PC-3 (cell line): ENCODE data around the gene THNSL1. TPM values are rescaled to one million over a fixed set of nuclear protein-coding genes. Genes with fewer than 3 reads are reported as not detected.

Experiments used
- ATAC-seq: fragments of 200-7000 bp; cut with Tn5 transposase; 2 replicates; pipeline ENCODE4 v1.9.1; 2020; ENCODE audit warnings: mild to moderate bottlenecking, moderate library complexity
- BruUV-seq: library from RNA; stranded (reverse); fragments of 400-500 nt; replicated peaks from 2 replicates; lab custom pipeline; 2021; lab: Mats Ljungman, UMichigan
- CTCF ChIA-PET: fragments of 300-600 bp; sonication (Branson Sonifier 250); formaldehyde crosslinking; loops from one replicate; lab custom pipeline; 2022; ENCODE audit warnings: antibody characterized with exemption; lab: Charles Lee
- POLR2A ChIA-PET: fragments of 300-600 bp; sonication (Branson Sonifier 250); formaldehyde crosslinking; loops from one replicate; lab custom pipeline; 2022; ENCODE audit warnings: antibody characterized with exemption; ENCODE audit not compliant: unreplicated experiment; lab: Charles Lee
- DNase-seq: peaks from one replicate; pipeline ENCODE4 v3.0.0-alpha.2; 2015
- H2AFZ ChIP-seq: fragments of 300-600 bp; sonication (generic); 2 replicates; pipeline ENCODE4 v1.6.0; 2016; ENCODE audit warnings: antibody characterized with exemption, low read length
- H3F3A ChIP-seq: fragments of 300-600 bp; sonication (generic); one replicate; pipeline ENCODE4 v1.6.0; 2017; ENCODE audit warnings: antibody characterized with exemption, low read length, control low read depth, mild to moderate bottlenecking; ENCODE audit not compliant: unreplicated experiment
- H3K27ac ChIP-seq: fragments of 300-600 bp; sonication (generic); 2 replicates; pipeline ENCODE4 v1.5.1; 2016; ENCODE audit warnings: mild to moderate bottlenecking, low read length
- H3K27me3 ChIP-seq: fragments of 300-600 bp; sonication (generic); 2 replicates; pipeline ENCODE4 v1.6.1; 2016; ENCODE audit warnings: low read length, mixed read lengths
- H3K36me3 ChIP-seq: fragments of 300-600 bp; sonication (generic); 2 replicates; pipeline ENCODE4 v1.6.1; 2016; ENCODE audit warnings: low read depth, mixed run types, low read length, mixed read lengths
- H3K4me1 ChIP-seq: fragments of 300-600 bp; sonication (generic); 2 replicates; pipeline ENCODE4 v1.5.1; 2016; ENCODE audit warnings: low read length; ENCODE audit not compliant: insufficient read depth
- H3K4me2 ChIP-seq: fragments of 300-600 bp; sonication (generic); 2 replicates; pipeline ENCODE4 v1.6.0; 2016; ENCODE audit warnings: low read length
- H3K4me3 ChIP-seq: fragments of 300-600 bp; sonication (generic); 2 replicates; pipeline ENCODE4 v1.5.1; 2016; ENCODE audit warnings: mild to moderate bottlenecking, low read length, mixed read lengths
- H3K79me2 ChIP-seq: fragments of 300-600 bp; sonication (generic); 2 replicates; pipeline ENCODE4 v1.6.1; 2017; ENCODE audit warnings: low read length, mixed read lengths
- H3K9ac ChIP-seq: fragments of 300-600 bp; sonication (generic); 2 replicates; pipeline ENCODE4 v1.6.0; 2016; ENCODE audit warnings: mild to moderate bottlenecking, low read length
- H3K9me2 ChIP-seq: fragments of 300-600 bp; sonication (generic); replicated peaks from 2 replicates; pipeline ENCODE4 v1.6.1; 2016; ENCODE audit warnings: mixed run types, low read length, mixed read lengths
- H3K9me3 ChIP-seq: fragments of 300-600 bp; sonication (generic); 2 replicates; pipeline ENCODE4 v1.6.1; 2016; ENCODE audit warnings: low read length, mixed read lengths
- H4K20me1 ChIP-seq: fragments of 300-600 bp; sonication (generic); 2 replicates; pipeline ENCODE4 v1.6.1; 2016; ENCODE audit warnings: low read length, mixed read lengths
- CTCF ChIP-seq: fragments of 300-600 bp; sonication (generic); conservative IDR thresholded peaks from 2 replicates; pipeline ENCODE4 v1.5.1; 2017; ENCODE audit warnings: antibody characterized with exemption, low read depth, mild to moderate bottlenecking, low read length
- EZH2 ChIP-seq: fragments of 300-600 bp; sonication (generic); IDR thresholded peaks from one replicate; pipeline ENCODE4 v1.6.1; 2017; ENCODE audit warnings: antibody characterized with exemption, mild to moderate bottlenecking, low read length; ENCODE audit not compliant: unreplicated experiment
- EZH2phosphoT487 ChIP-seq: fragments of 300-600 bp; sonication (generic); IDR thresholded peaks from 2 replicates; pipeline ENCODE4 v1.6.1; 2018; ENCODE audit warnings: mild to moderate bottlenecking, antibody characterized with exemption, low read length, borderline replicate concordance
- intact Hi-C: fragments of 100-400 bp; cut with micrococcal nuclease; formaldehyde crosslinking; loops from 2 replicates; pipeline ENCODE4 v1.9.0; 2023
- total RNA-seq: library from RNA; depleted of rRNA; stranded (reverse); fragments of >200 nt; gene quantifications from 2 replicates; pipeline ENCODE4 v1.2.3, GENCODE V29; 2014

THNSL1 gene
- total RNA-seq, 1 experiment from 2014 or later, result 2.7 TPM

DNA sequence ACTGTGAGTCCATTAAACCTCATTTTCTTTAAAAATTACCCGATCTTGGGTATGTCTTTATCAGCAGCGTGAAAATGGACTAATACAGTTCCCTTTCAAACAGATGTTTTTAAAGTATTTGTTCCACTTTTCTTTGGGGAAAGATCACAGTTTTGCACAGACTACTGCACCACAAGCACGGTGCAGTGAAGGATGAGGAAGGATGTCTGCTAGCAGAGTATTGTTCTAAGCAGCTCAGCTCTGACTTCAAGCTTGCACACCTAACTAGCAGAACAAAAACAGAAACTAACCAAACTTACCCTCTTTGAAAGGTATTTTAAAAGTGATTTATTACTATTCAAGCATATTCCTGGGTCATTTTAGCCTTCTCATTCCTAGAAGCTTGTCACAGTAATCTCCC lies 20.0 kb downstream of the THNSL1 start:
- ChIA-PET CTCF (no interaction called here), POLR2A (no interaction called here)
- Histone ChIP-seq H3F3A (no peaks in the 10 kb centered on the region), H3K27me3 (no peaks in the 10 kb centered on the region), H4K20me1 (no peaks in the 10 kb centered on the region), H3K9me3 (no peaks in the 10 kb centered on the region), H3K79me2 (no peaks in the 10 kb centered on the region), H3K36me3 (no peaks in the 10 kb centered on the region), H2AFZ (no peak overlapping the region), H3K4me2 (no peak overlapping the region), H3K27ac (no peak overlapping the region), H3K4me3 (no peak overlapping the region), H3K9ac (no peak overlapping the region), H3K9me2 (no peaks in the 10 kb centered on the region), H3K4me1 (no peaks in the 10 kb centered on the region)
- no peak for TF ChIP-seq CTCF
- TF ChIP-seq EZH2phosphoT487, result no peak
- no peak for TF ChIP-seq EZH2
- ATAC-seq, result no peak
- BruUV-seq, result no TSS peak
- intact Hi-C loops, result no loop called here
- DNase-seq, result no peak

DNA sequence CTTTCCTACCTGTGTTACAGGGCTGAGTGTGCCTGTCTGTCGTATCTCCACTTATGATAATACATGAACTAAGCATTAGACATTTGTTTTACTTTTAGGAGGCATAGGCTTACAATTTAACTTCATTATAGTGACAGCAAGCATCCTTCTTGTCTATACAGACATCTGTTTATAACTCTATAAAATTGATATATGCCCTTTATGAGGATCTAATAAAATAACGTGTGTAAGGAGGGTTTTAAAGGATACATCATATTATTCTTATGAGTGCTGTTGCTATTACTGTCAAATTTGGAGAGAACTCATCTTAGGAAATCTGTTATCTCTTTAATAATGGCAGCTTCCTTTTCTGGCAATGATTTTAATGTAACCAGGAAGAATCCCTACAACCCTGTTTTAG lies 21.9 kb downstream of the THNSL1 start:
- H2AFZ ChIP-seq, result no peak overlapping the region
- H3K9me2 ChIP-seq, result no peaks in the 10 kb centered on the region
- H3K9me3 ChIP-seq, result no peaks in the 10 kb centered on the region
- DNase-seq (no peak), ATAC-seq (no peak)
- CTCF ChIA-PET, result no interaction called here
- H3K9ac ChIP-seq, result no peak overlapping the region
- intact Hi-C loops, result no loop called here
- H3K36me3 ChIP-seq, result no peaks in the 10 kb centered on the region
- no peaks in the 10 kb centered on the region for H3K79me2 ChIP-seq
- TF ChIP-seq CTCF (no peak), EZH2phosphoT487 (no peak), EZH2 (no peak)
- no peaks in the 10 kb centered on the region for H4K20me1 ChIP-seq
- H3K4me3 ChIP-seq, result no peak overlapping the region
- H3K4me2 ChIP-seq, result no peak overlapping the region
- H3F3A ChIP-seq, result no peaks in the 10 kb centered on the region
- POLR2A ChIA-PET, result no interaction called here
- H3K4me1 ChIP-seq, result no peaks in the 10 kb centered on the region
- BruUV-seq, result no TSS peak
- no peaks in the 10 kb centered on the region for H3K27me3 ChIP-seq
- H3K27ac ChIP-seq, result no peak overlapping the region

DNA sequence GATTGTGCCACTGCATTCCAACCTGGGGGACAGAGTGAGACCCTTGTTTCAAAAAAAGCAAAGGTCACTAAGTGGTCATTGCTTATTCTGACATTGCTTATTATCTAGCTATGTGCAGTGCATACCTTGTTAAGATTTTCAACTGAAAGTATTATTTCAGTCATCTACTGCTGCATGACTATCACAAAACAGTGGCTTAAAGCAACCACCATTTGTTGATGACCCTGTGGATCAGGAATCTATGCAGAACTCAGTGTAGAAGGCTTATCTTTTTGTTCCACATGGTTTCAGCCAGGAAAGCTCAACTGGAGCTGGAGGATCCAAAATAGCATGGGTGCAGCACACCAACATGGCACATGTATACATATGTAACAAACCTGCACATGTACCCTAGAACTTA lies 23.1 kb downstream of the THNSL1 start:
- H3F3A ChIP-seq, result no peaks in the 10 kb centered on the region
- no peak overlapping the region for H2AFZ ChIP-seq
- no peak overlapping the region for H3K9ac ChIP-seq
- TF ChIP-seq CTCF (no peak), EZH2phosphoT487 (no peak), EZH2 (no peak)
- CTCF ChIA-PET, result no interaction called here
- no peaks in the 10 kb centered on the region for H3K4me1 ChIP-seq
- H3K36me3 ChIP-seq, result no peaks in the 10 kb centered on the region
- H3K9me3 ChIP-seq, result no peaks in the 10 kb centered on the region
- no peaks in the 10 kb centered on the region for H3K9me2 ChIP-seq
- no peak overlapping the region for H3K4me2 ChIP-seq
- H3K4me3 ChIP-seq, result no peak overlapping the region
- no peaks in the 10 kb centered on the region for H4K20me1 ChIP-seq
- H3K79me2 ChIP-seq, result no peaks in the 10 kb centered on the region
- ATAC-seq (no peak), DNase-seq (no peak)
- no peak overlapping the region for H3K27ac ChIP-seq
- POLR2A ChIA-PET, result no interaction called here
- no TSS peak for BruUV-seq
- intact Hi-C loops, result no loop called here
- no peaks in the 10 kb centered on the region for H3K27me3 ChIP-seq
